ENCODE results near the gene NET1.
"Not testable (repeated sequence)": the region's sequence is repeated elsewhere in the genome, so short reads cannot be mapped to it uniquely, and the experiment has no call there.

NET1 gene

DNA sequence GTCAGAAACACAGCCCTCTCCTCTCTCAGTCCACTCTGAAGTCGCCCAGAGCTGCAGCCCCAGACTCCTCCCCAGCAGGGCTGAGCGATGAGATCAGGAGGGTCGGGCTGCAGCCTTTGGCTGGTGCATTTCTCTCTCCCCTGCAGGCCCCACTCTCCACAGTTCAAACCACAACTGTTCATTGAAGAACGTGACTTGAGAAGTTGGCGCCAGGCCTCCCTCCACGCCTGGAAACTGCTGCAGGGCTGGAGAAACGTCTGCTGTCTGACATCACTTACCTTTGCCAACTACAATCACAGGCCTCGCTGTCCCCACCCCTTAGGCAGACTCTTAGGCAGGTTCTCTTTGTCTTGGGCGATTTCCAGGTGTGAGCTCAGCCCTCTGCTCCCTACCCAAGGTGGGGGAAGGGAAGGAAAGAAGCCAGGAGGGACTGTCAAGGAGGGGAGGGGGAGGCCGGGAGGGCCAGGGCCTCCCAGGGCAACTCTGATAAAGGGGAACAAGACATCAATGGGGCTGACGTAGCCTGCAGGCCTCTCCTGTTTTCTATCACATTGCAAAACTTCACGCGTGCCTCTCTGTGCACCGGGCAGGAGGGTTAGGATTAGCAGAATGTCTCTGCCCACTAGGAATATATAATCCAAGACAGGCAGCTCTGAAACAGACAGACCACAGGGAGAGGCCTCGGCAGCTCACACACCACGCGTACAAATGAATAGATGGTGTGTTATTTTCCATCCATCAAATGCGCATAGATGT lies 54.3 kb downstream of the NET1 start:
- DNase-seq: no peak

DNA sequence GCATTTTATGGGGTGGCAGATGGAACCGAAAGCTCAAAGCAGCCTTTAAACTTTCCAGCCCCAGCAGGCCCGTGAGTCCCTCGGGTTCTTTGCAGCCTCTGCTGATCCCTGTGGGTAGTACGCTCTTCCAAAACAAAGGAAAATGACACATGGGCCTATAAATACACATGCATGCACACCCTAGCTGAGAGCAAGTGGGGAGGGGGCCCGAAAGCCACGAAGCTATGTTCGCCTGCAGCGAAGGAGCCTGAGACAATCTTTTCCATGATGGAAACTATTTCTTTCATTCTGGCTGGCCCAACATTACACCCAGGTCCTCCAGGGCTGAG lies 54.8 kb downstream of the NET1 start:
- no peak for DNase-seq

DNA sequence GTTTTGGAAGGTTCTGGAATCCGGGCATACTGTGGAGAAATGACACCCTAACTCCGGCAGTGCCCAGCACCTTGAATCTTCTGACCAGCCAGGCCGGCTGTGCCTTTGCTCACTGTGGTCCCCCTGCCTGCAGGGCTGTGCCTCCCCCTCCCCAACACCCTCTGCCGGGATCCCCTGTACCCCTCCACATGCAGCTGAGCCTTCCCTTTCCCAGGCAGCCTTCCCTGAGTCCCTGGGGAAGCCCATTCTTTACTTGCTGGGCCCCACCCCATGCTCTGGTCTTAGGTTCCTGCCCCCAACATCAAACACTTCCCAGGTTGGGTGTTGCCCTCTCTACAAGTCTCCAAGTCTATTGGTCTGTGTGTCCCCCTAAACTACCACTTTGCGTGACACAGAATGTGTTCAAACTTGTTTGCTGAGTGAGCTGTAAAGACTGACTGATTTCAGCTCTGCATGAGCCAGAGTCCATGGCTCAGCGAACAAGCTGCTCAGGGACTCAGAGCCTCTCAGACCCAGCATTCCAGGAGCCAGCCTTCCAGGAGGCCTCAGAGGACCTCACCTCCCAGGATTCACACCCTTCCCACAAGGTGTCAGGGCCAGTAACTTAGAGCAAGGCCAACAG lies 55.4 kb downstream of the NET1 start:
- DNase-seq: no peak

- DNase-seq: no peak
These were observed 56.1 kb downstream of the NET1 start for GRCh38 chr10:5468262-5469106.

DNA sequence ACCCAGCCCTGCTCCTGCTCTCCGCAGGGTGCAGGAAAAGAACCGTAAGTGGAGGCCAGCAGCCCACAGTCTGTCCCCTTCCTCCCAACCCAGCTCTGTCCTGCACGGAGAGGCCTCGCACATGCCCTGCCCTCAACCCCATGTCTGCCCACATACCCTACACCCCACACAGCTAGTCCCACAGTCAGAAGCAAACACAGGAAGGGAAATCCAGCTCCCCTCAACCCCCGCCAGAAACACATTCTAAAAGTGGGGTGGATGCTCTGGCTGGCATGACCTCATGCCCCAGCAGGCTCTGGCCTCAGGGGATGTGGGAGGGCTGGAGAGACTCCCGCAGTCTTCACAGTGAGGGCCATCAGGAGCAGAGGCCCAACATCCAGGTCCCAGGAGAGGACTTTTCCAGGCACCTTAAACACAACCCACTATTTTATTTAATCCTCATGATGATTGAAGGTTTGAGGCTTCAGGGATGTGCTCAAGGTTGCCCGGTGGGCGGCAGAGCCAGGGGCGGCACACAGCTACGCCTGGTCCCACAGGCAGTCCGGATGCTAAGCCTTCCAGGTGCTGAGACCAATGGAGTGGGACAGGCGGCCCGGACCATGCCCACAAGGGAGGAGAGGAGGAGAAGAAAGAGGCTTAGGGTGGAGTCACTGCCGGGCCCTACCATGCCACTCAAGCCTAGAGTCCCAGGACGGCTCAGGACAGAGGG lies 57.1 kb downstream of the NET1 start:
- no peak for DNase-seq

GRCh38 chr10:5470062-5470751 lies 57.9 kb downstream of the NET1 start:
- no peak for DNase-seq

DNA sequence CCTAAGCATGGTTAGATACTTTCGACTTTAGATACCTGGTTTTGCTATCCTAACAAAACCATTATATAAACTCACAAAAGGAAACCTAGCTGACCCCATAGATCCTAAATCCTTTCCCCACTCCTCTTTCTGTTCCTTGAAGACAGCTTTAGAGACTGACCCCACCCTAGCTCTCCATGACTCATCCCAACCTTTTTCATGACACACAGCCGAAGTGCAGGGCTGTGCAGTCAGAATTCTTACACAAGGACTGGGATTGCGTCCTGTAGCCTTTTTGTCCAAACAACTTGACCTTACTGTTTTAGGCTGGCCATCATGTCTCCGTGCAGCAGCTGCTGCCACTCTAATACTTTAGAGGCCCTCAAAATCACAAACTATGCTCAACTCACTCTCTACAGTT lies 62.3 kb downstream of the NET1 start:
- not testable (repeated sequence) for DNase-seq

DNA sequence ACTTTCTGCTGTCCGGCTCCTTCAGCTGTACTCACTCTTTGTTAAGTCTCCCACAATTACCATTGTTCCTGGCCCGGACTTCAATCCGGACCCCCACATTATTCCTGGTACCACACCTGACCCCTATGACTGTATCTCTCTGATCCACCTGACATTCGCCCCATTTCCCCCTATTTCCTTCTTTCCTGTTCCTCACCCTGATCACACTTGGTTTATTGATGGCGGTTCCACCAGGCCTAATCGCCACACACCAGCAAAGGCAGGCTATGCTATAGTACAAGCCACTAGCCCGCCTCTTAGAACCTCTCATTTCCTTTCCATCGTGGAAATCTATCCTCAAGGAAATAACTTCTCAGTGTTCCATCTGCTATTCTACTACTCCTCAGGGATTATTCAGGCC lies 62.7 kb downstream of the NET1 start:
- DNase-seq: not testable (repeated sequence)

GRCh38 chr10:5475974-5476807 lies 63.8 kb downstream of the NET1 start:
- not testable (repeated sequence) for DNase-seq

- no peak for DNase-seq
These were observed 64.7 kb downstream of the NET1 start for GRCh38 chr10:5476918-5477525.

GRCh38 chr10:5477948-5478693 lies 65.8 kb downstream of the NET1 start:
- DNase-seq: no peak

GRCh38 chr10:5478694-5479305 lies 66.4 kb downstream of the NET1 start:
- DNase-seq: no peak

GRCh38 chr10:5479481-5480161 lies 67.3 kb downstream of the NET1 start:
- peak; percentile 45 to 46 for DNase-seq

- no peak for DNase-seq
These were observed 68.0 kb downstream of the NET1 start for GRCh38 chr10:5480162-5480941.

GRCh38 chr10:5481121-5481520 lies 68.8 kb downstream of the NET1 start:
- DNase-seq: no peak

DNA sequence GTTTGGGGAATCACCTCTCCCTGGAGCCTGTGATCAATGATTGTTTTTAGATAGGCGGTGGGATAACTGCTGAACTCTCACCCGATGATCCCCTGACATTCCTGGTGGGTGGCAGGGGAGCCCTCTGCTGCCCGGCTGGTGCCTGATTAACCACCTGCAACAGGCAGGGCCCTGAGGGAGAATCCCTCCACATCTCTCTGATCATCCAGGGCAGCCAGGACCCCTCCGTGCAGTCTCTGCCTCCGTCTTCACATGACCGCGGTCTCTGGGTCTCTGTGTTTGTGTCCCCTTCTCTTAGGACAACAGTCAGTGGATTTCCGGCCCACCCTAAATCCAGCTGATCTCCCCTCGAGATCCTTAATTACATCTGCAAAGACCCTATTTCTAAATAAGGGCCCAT lies 69.7 kb downstream of the NET1 start:
- DNase-seq: no peak

DNA sequence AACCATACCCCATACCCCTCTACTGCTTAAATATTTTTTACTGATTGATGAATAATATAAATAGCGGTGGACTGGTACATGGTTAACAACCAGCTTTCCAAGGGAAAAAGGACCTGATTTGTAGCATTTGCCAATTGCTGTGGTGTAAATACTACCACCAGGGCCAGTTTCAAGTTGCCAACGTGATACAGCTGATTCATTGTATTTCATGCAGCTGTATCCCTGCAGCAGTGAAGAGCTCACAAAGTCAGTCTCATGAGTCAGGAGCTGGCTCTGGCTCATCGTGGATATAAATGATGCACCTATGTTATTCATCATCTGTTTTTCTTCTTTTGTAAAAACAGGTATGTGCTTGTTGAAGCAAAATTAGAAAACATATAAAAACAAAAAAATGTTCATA lies 71.8 kb downstream of the NET1 start:
- no peak for DNase-seq

GRCh38 chr10:5485290-5485689 lies 72.9 kb downstream of the NET1 start:
- no peak for DNase-seq

Measured in inflammatory macrophage treated with lipopolysaccharide for 1 hour (primary cell).